Measurements from ENCODE around the gene OPA1. TPM values are rescaled to one million over a fixed set of nuclear protein-coding genes. Genes with fewer than 3 reads are reported as not detected.
A peak's percentile ranks its signal among the peaks of the same experiment; 100 is the strongest.

The OPA1 gene
- total and polyA plus RNA-seq, 2 of the 13 experiments (the other 11 are each of a cell fraction or from before 2014, with no cell fraction given), result 26.7 to 78.5 TPM

GRCh38 chr3:193592841-193593667 is at the start of gene OPA1 (continued):
- TF ChIP-seq ZFP91 (CRISPR knock-in tag; IDR thresholded peaks at IDR 0.05; ENCODE audit: borderline replicate concordance) (peak; percentile 97), ZNF407 (CRISPR knock-in tag; IDR thresholded peaks at IDR 0.05; ENCODE audit: not compliant biosample characterization) (peak; percentile 87), U2AF2 (IDR thresholded peaks at IDR 0.05; ENCODE audit: low read depth, low read length) (no peak), ZNF781 (CRISPR knock-in tag; IDR thresholded peaks at IDR 0.05; ENCODE audit: borderline replicate concordance, not compliant biosample characterization) (peak; percentile 92), NR2C2 (CRISPR knock-in tag; IDR thresholded peaks at IDR 0.05; ENCODE audit: borderline replicate concordance) (peak; percentile 98), SOX5 (CRISPR knock-in tag; IDR thresholded peaks at IDR 0.05; ENCODE audit: borderline replicate concordance) (peak; percentile 64; the same call in 1 of the 2 replicates), ZNF709 (CRISPR knock-in tag; IDR thresholded peaks at IDR 0.05) (peak; percentile 80; the same call in 1 of the 2 replicates), ZNF496 (CRISPR knock-in tag; IDR thresholded peaks at IDR 0.05; ENCODE audit: insufficient replicate concordance) (no peak), TBX3 (IDR thresholded peaks at IDR 0.05; ENCODE audit: borderline replicate concordance) (no peak), ZNF230 (CRISPR knock-in tag; IDR thresholded peaks at IDR 0.05) (peak; percentile 62; the same call in 1 of the 2 replicates), GMEB2 (CRISPR knock-in tag; IDR thresholded peaks at IDR 0.05; ENCODE audit: low read depth) (peak; percentile 69; the same call in 1 of the 2 replicates), NFIB (CRISPR knock-in tag; IDR thresholded peaks at IDR 0.05; ENCODE audit: borderline replicate concordance) (no peak), ZNF3 (CRISPR knock-in tag; IDR thresholded peaks at IDR 0.05) (no peak; the same call in 1 of the 2 replicates), ZNF143 (CRISPR knock-in tag; IDR thresholded peaks at IDR 0.05) (peak; percentile 75), KLF11 (CRISPR knock-in tag; IDR thresholded peaks at IDR 0.05) (0 out of 2 replicates have a peak, but pooled peaks have one; percentile 74), ZNF44 (CRISPR knock-in tag; IDR thresholded peaks at IDR 0.05) (peak; percentile 89; the same call in 1 of the 2 replicates), PAWR (CRISPR knock-in tag; IDR thresholded peaks at IDR 0.05; ENCODE audit: borderline replicate concordance) (no peak)
